Inflammatory macrophage (primary cell): Measurements from ENCODE around the gene TMEM170B.

Experiments
- DNase-seq, 2 donors: peaks; one replicate each; pipeline ENCODE4 v3.0.0-alpha.2; 2020 to 2022

Gene TMEM170B

DNA sequence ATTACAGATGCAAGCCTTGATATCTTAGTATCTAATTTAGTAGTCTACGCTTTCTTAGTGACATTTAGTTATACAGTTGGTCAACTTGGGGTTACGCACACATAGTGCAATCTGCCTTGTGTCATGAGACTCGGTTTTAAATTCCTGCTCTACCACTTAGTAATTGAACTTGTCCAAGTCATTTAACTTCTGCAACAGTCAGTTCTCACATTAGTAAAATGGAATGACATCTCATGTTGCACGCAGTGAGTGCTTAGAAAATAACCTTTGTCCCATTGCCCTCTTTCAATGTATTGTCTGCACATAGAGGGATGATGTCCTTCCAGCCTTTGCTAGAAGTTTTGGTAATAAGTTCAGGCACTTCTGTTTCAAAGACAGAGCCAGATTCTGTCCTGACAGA is 48.6 kb downstream of the TMEM170B start:
- DNase-seq, result peak; percentile 12 to 25

DNA sequence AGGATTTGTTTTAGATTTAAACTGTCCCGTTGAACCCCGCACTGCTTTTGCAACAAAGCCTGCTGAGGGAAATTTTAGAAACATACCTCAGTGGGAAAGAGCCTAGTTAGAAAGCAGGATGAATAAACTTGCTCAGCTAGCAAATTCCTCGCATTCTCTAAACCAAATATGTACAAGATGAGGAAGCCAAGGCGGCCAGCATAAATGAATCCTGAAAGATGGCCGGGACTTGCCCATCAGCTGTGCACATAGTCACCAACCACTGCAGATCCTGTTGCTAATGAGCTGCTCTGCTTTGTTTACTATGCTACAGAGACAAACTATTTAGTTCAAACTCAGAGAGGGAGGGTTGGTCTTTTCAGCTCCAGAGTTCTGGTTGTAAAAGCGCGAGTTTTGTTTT is 49.0 kb downstream of the TMEM170B start:
- no peak for DNase-seq

DNA sequence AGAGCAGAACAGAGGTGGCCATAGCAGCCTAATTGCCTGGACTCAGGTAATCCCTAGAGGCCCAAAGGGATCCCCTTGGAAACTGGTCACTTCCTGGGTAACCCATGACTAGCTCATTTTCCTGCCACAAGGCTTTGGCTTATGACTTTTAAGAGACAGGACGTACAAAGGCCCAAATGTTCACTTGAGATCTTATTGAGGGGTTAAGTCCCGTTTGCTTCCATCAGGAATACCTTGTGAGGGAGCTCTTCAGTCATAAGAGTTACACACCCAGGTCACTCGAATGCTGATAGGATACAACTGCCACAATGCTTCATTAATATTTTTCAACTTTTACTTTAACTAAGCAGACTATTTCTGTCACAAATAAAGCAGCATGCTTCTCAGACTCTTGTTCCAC is 51.7 kb downstream of the TMEM170B start:
- DNase-seq, result no peak

DNA sequence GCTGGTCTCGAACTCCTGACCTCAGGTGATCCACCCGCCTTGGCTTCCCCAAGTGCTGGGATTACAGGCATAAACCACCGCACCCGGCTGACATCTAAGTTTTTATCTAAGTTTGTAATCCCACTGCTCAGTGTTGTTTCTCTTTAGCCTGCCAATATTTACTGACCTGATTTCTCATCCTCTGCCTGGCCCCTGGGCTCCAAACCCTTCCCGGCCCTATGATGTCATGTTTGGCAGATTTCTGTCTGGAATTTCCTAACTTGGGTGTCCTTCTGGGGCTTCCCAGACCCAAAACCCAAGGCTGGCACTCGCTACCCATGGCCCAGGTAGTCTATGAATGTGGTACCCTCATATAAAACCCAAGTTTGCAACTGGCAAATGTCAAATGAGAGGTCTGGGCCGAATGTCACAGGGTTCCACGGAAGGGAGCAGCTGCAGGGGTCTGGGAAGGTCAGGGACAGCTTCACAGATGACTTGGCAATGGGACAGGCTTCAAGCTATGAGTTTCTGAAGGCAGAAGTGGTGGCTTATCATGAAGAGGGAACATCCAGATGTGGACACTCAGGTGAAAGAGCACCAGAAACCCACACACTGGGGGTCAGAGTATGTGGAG is 54.9 kb downstream of the TMEM170B start:
- no peak for DNase-seq

DNA sequence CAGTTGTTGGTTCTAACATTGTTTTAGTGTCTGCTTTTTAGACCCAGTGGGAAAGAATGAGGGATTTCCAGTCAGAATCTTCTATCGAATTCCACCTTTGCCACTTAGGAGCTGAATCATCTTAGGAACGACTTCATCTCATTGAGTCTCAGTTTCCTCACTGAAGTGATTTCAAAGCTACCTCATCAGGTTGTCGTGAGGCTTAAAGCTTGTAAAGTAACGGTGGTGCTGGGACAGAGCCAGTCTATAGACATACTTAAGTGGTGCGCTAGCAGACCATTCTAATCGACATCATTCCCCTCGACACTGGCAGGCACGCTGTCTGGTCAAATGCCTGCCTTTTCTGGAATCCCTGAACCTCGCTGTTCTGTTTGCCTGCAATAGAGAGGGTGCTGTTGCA is 55.5 kb downstream of the TMEM170B start:
- DNase-seq, result no peak

DNA sequence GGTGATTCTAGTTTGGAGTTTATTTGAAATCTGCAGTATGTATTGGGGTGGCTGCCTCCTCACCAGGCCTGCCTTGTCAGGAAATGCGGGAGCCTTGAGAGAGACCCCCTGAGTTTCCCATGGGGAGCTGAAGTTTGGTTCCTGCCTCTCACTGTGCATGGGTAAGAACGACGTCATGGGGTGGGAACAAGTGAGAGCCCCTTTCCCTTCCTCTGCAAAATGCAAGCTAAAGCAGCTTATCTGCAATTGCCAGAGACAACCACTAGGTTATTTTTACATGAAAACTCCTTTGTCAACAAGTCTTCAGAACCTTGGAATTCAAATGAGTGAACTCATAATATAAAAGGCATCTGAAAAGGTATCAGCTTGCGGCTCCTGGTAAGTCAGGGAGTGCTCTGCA is 58.4 kb downstream of the TMEM170B start:
- peak in 1 of 2 donors; percentile 15 for DNase-seq

DNA sequence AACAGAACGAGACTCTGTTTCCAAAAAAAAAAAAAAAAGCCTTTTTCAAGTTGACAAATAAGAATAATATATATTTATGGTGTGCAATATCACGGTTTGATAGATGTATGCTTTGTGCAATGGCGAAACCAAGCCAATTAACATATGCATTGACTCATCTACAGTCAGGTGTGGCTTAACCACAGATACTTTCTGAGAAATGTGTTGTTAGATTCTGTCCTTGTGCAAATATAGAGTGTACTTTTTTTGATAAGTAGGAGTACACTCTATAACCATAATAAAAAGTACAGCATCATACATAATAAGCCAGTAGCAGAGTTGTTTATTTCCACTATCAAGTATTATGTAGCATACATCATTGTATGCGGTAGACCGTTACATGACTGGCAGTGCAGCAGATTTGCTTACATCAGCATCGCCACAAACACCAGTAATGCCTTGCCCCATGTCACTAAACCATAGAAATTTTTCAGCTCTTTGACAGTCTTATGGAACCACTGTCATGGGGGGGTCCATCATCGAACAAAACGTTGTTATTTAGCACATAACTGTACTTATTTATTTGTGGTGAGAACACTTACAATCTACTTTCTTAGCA is 59.2 kb downstream of the TMEM170B start:
- DNase-seq, result no peak

DNA sequence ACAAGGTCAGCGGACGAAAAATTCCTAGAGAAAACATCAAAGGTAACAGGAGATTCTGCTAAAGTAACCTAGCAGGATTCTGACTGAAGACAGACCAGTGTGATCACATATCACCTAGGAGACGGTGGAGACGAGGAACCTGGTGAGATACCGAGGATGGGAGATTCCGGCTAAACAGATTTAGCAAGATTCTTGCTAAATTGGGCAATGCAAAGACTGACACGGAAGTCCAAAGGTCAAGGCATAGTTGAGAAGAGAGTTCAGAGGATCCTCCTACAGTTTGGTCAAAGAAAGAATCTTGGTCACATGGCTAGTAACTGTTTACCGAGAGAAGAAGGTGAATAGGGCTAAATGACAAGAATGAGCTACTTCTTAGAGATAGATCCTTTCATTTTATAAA is 61.1 kb downstream of the TMEM170B start:
- DNase-seq, result peak; percentile 81 to 88

DNA sequence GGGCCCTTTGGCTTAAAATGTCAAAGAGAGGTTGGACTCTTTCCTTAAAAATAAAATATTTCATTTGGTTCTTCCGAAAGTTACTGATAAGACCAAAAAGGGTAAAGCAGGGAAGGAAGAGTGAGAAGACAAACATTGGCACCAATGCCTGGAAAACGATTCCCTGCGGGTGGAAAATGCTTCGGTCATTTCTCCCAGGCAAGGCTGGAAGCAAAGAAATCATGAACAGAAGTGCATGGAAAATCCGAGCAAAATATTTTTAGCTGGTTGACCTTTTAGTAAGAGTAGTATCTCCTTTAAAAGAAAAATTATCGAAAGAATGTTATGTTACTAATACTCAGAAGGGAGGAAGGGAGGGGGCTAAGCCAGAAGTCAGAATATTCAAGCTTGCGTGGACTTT is 62.7 kb downstream of the TMEM170B start:
- no peak for DNase-seq

DNA sequence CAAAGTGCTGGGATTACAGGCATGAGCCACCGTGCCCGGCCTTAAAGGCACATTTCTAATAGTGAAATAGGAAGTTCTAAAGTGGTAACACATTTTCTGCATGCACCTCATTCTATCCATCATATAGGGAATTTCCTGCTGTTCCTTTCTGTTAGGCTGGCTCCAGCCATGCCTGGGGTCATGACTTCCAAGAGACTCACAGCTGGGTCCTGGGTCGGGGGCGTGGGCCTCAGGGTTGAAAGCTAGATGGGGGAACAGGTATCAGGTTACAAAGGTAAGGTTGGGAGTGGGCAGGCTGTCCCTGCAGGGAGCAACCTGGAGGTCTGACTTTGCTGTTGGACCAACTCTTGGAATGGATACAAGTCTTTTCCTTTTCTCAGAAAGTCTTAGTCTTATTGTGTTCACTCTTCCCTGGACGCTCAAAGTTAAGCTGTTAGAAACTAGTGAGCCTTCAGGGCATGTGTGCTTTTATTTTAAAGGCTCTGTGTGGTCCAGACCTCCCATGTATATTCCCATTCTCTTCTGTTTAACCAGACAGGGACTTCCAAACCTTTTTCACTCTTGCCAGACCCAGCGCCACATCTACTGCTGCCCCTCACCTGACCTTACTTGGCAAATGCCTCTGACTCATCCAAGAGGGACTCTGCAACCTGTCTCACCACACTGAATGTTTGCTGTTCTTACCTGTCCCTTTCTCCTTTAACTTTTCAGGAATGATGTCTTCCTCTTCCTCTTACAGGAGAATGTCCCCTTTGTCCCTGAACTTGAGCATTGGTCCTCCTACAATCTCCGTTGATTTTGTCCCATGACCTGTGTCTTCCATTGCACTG is 64.4 kb downstream of the TMEM170B start:
- no peak for DNase-seq

DNA sequence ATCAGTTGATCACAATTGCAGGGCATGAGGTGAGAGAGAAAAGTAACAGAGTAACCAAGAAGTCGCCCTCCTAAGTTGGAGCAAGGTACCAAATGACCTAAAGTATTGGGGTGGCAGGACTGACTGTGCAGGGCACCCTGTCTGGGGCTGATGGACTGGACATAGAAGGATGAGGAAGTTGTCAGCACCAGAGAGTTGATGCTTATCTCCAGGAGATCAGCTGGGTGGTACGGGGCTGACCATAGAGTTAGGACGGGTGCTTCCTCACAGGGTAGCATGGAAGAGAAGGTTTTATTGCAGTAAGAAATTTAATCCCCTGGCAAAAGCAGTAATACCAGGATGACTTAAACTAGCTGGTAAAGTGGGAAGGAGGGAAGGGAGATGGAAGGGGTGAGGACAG is 66.7 kb downstream of the TMEM170B start:
- DNase-seq, result peak in 1 of 2 donors; percentile 1

DNA sequence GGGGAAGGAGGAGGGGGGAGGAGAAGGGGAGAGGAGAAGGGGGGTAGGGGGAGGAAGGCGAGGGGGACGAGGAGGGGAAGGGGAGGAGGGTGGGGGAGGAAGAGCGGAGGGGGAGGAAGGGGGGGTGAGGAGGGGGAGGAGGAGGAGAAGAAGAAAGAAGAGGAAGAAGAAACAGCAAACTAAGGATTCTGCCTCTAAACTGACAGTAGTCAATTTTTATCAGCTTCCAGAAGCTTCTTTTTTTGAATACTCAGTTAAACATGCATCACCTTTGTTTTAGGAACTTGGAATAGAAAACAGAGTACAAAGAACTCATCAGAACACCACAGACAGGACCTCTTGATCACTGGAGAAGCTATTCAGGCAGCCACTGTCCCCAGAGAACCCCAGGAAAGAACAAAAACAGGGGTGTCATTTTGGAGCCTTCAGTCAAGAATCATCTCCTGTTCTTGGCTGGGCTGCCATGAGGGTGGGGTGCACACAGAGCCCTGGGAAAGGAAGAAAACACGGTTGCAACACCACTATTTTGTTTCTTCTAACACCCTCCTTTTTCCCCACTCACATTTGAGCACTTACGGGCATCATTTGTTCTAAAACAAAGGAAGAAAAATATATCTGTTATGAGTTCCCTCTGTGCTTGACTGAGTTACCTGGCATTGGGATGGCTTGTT is 67.4 kb downstream of the TMEM170B start:
- no peak for DNase-seq

DNA sequence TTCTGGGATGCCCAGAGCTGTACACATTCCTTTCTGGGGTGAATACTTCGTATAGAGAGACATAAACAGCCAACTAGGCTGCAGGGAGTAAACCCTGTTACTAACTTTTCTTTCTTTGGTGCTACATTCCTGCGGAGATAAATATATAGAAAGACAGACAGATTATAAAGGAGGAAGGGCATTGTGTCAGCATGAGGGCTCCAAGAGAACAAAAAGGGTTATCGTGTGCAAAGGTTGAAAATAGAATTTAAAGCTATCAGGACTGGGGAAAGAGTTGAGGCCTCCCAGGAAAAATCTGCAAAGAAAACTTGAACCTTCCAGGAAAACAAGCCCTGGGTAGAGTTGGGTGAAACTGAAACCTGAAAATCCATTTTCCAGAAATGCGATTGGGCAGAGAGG is 68.0 kb downstream of the TMEM170B start:
- no peak for DNase-seq

DNA sequence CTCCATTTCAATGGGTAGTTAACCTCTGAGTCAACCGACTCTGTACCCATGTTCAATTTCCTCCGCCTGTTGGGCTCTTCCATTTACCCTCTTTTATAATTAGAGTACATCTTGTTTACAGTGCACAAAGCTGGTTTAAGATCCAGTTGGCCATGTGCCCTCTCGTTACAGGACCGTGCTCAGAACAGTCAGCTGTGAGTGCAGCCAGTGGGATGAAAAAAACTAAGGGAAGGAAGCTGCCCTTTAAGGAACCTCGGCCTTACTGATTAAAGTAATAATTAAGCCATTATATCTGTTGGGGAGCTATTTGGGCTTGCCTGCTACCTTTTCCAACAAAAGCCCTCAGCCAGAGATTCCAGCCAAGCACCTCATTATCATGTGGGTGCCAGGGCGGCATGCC is 68.8 kb downstream of the TMEM170B start:
- DNase-seq, result no peak

DNA sequence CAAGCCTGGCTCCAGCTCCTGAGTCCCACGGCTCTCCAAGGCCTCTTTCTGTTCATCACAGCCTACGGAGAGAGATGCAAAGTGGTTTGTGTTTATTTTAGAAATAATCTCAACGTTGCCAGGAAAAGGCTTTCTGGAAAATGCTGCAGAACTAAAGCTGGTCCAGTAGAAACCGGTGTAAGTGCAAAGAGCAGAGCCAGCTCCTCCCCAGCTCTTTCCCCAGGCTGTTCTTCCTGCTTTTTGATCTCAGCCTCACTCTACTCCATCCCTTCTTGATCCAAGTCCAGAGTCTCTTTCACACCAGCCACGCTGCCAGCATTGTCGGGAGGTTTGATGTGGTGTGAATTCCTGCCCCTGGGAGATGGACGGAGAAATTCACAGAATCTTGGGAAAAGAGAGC is 69.8 kb downstream of the TMEM170B start:
- no peak for DNase-seq

DNA sequence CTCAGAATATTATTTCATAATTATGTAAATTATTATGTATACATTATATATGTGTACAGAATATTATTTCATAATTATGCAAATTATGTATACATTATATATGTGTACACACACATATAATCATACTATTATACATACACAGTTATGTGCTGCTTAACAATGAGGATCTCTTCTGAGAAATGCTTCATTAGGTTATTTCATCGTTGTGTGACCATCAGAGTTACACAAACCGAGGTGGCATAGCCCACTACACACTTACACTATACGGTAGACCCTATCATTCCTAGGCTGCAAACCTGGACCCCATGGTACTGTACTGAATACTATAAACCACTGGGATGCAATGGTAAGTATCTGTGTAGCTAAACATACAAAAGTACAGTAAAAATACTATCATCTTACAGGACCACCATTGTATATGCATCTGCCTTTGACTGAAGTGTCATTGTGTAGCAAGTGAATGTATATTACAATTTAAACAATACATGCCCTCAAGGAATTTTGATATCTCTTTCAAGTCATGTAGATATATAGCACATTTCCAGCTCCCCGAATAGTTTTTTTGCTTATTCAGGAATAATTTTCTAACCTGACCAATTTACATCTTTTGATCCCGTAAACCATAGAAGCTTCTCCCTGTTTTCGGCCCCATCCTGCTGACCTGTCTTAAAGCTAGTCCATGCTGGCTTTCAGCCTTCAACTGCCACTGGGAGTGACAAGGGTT is 71.2 kb downstream of the TMEM170B start:
- no peak for DNase-seq

DNA sequence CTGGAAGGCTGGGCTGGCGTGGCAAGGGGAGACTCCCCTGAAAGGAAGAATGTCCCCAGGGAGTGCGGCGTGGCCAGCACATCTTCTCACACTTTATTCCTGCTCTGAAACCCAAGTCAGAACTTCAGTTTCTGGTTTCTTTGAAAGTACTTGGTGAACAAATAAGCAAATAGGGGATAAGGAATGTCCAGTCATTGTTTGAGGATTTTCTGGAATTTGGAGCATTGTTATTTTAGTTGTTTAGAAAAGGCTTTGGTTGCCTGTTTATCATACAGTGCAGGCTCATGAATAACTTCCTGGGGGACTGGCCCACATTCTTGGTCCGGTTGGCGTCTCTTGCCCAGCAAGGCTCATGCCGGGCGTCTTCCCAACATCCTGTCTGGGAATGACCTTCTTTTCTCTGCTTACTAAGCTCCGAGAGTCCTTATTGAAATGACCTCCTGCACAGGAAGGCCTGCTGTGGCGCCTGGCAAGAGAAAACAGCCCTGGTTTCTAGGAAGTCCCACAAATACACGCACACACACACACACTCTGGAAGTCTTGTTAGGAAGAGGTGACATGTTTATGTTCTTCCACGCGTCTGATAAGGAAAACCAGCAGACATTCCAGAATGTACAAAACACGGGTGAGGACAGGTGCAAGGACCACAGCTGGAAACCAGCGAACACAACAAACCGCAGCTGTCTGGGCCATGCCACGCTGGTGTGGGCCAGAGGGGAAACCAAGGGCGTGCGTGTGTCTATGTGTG is 71.9 kb downstream of the TMEM170B start:
- no peak for DNase-seq

DNA sequence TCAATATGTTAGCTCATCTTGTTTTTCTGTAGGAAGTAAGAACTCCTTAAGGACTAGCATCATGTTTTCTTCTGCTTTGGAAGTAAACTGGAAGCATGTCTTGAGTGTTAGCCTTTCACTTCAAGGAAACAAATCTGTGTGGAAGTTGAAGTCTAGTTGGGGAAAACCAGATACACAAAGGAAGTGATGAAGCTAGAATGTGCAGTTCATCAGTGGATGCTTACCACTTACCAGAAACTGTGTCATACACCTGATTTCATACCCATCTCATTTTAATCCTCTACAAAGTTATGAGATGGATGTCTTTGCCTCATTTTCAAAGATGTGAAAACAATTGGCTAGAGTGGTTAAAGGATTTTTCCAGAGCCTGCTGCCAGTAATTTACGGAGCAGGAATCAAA is 75.8 kb downstream of the TMEM170B start:
- DNase-seq, result no peak

DNA sequence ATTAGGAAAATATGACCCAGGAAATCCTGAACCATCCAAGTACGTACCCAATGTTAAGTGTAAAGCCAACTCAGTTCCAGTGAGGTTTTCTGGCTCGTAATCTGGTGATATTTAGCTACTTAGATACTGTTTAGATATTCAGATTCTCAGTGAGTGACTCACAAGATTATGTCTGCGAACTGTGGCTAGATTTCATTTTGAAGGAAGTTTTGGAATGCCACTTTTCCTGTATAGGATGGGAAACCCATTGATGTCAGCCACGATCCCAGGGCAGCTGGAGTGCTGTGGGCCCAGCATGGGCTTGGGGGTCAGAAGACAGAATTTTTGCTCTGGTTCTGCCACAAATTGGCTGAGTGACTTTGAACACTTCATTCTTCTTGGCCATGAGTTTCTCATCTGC is 76.3 kb downstream of the TMEM170B start:
- DNase-seq, result no peak

DNA sequence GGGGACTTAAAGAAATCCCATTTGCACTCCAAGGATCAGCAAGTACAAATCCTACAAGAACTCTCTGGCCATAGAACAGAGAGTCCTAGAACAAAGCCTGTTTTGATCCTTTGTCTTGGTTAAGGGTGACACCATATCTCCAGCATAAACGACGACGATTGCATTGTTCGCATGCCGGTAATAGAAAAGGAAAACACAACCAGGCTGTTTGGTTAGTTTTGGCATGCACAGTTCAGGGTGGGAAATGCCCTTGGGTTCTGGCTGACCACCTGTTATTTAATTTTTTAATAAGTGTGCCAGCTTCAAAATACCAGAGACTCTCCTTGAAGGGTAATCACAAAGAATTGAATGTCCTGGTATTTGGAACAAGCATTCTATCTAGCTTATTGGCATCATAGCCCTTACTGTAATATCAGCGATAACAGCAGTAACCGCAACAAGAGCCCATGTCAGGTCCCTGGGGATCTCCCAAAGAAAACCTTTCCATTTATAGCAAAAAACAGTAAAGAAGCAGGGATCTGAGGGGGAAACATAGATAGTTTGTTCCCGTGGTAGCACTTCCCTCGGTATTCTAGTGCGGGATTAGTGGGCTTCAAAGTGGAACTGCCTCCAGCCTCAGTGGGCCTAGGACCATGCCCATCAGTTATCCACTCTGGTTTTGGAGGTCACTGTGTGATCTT is 77.1 kb downstream of the TMEM170B start:
- DNase-seq, result no peak

DNA sequence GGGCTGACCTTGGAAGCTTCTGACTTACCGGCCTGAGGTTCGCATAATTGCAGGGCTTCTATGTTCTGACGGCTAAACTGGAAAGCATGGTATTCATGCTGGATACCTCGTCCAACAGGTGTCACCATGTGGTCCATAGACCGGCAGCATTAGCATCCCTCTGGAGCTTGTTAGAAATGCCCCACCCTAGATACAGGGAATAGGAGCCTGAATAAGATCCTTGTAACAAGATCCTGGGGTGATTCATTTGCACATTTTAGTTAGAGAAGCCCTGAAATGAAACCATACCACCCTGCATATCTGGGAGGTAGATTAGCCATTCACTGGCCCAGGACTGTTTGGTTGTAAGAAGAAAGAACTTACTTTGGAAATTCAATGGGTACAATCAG is 77.7 kb downstream of the TMEM170B start:
- no peak for DNase-seq
